H1 (cell line): ENCODE data around the gene DXO. TPM values are rescaled to one million over a fixed set of nuclear protein-coding genes. Genes with fewer than 3 reads are reported as not detected.
"Not testable (repeated sequence)": the region's sequence is repeated elsewhere in the genome, so short reads cannot be mapped to it uniquely, and the experiment has no call there.

Experiments used
- CTCF ChIA-PET: fragments of 300-600 bp; sonication (Branson Sonifier 250); formaldehyde crosslinking; loops from one replicate; lab custom pipeline; 2021; ENCODE audit not compliant: partially characterized antibody; lab: Charles Lee
- POLR2A ChIA-PET: fragments of 300-600 bp; sonication (Branson Sonifier 250); formaldehyde crosslinking; loops from one replicate; lab custom pipeline; 2021; ENCODE audit warnings: inconsistent platforms; ENCODE audit not compliant: partially characterized antibody; lab: Charles Lee
- DNase-seq, 2 experiments: peaks; one replicate each; pipeline versions ENCODE4 v3.0.0 to v3.0.0-alpha.2; 2010 to 2022; ENCODE audit warnings: low spot score in 2 of 2, low read depth in 1 of 2, mixed read lengths in 1 of 2
- FAIRE-seq: peaks from 2 replicates; lab custom pipeline; 2011; peaks lifted over from hg19 to GRCh38; lab: Jason Lieb, UNC
- H2AFZ ChIP-seq: 2 replicates; pipeline ENCODE4 v1.8.1; 2012; ENCODE audit warnings: low read length, inconsistent platforms
- H2AK5ac ChIP-seq: 2 replicates; pipeline ENCODE4 v1.6.1; 2013; ENCODE audit warnings: low read depth, low read length
- H2BK120ac ChIP-seq: replicated peaks from 2 replicates; pipeline ENCODE3; 2013; ENCODE audit warnings: low read depth, low read length, inconsistent platforms
- H2BK12ac ChIP-seq: 2 replicates; pipeline ENCODE4 v1.6.1; 2013; ENCODE audit warnings: low read depth, low read length
- H2BK15ac ChIP-seq: 2 replicates; pipeline ENCODE4 v1.6.1; 2013; ENCODE audit warnings: low read length
- H2BK20ac ChIP-seq: 2 replicates; pipeline ENCODE4 v1.6.1; 2013; ENCODE audit warnings: low read length
- H2BK5ac ChIP-seq: 2 replicates; pipeline ENCODE4 v1.6.1; 2013; ENCODE audit warnings: low read depth, low read length
- H3K14ac ChIP-seq: 2 replicates; pipeline ENCODE4 v1.6.1; 2013; ENCODE audit warnings: inconsistent platforms; ENCODE audit not compliant: insufficient read length
- H3K18ac ChIP-seq: 2 replicates; pipeline ENCODE4 v1.6.1; 2013; ENCODE audit warnings: low read length; ENCODE audit errors: extremely low read depth
- H3K23ac ChIP-seq: 2 replicates; pipeline ENCODE4 v1.6.1; 2013; ENCODE audit warnings: inconsistent platforms; ENCODE audit not compliant: insufficient read length
- H3K23me2 ChIP-seq: 2 replicates; pipeline ENCODE4 v1.6.1; 2013; ENCODE audit warnings: low read depth, low read length
- H3K27ac ChIP-seq: 2 replicates; pipeline ENCODE4 v1.6.1; 2011; ENCODE audit warnings: low read depth, low read length, inconsistent platforms
- H3K27me3 ChIP-seq, 4 experiments: replicated peaks in 1 of 4; 1 replicate in 1 of 4; 2 replicates in 3 of 4; pipeline versions ENCODE4 v1.6.1 to v1.8.1; 2011 to 2013; ENCODE audit warnings: low read length in 3 of 4, mild to moderate bottlenecking in 3 of 4, inconsistent platforms in 2 of 4, mixed read lengths in 2 of 4, moderate library complexity in 1 of 4; ENCODE audit not compliant: control insufficient read depth in 3 of 4, insufficient read depth in 3 of 4; ENCODE audit errors: extremely low read depth in 1 of 4
- H3K36me3 ChIP-seq, 4 experiments: 2 replicates each; pipeline versions ENCODE4 v1.6.1 to v1.8.1; 2011 to 2013; ENCODE audit warnings: mild to moderate bottlenecking in 4 of 4, low read length in 3 of 4, moderate library complexity in 2 of 4, control low read depth in 1 of 4, inconsistent platforms in 1 of 4; ENCODE audit not compliant: insufficient read depth in 4 of 4, control insufficient read depth in 2 of 4
- H3K4ac ChIP-seq: replicated peaks from 2 replicates; pipeline ENCODE3; 2013; ENCODE audit warnings: low read length, low read depth, mixed read lengths, inconsistent platforms; ENCODE audit not compliant: insufficient read length
- H3K4me1 ChIP-seq, 4 experiments: replicated peaks in 1 of 4; 1 replicate in 1 of 4; 2 replicates in 3 of 4; pipeline versions ENCODE4 v1.6.1 to v1.8.1; 2011 to 2013; ENCODE audit warnings: low read length in 3 of 4, inconsistent platforms in 2 of 4, mixed read lengths in 1 of 4; ENCODE audit not compliant: insufficient read depth in 4 of 4, control insufficient read depth in 3 of 4
- H3K4me2 ChIP-seq, 2 experiments: 2 replicates each; pipeline versions ENCODE4 v1.6.1 to v1.8.1; 2011 to 2013; ENCODE audit warnings: low read depth in 2 of 2, low read length in 2 of 2, control low read depth in 1 of 2, inconsistent platforms in 1 of 2, mild to moderate bottlenecking in 1 of 2; ENCODE audit not compliant: insufficient read depth in 1 of 2
- H3K4me3 ChIP-seq, 4 experiments: fragments of 200-600, 300-600 bp in 1 of 4; sonication (generic), shearing (Covaris generic), sonication (Bioruptor Twin) in 1 of 4; 2 replicates each; pipeline versions ENCODE4 v1.5.1 to v1.8.1; 2011 to 2016; ENCODE audit warnings: low read length in 4 of 4, low read depth in 3 of 4, control low read depth in 2 of 4, inconsistent platforms in 2 of 4, mild to moderate bottlenecking in 2 of 4, mixed read lengths in 1 of 4, moderate library complexity in 1 of 4; ENCODE audit not compliant: insufficient read depth in 2 of 4; ENCODE audit errors: extremely low read depth in 1 of 4
- H3K56ac ChIP-seq: replicated peaks from 2 replicates; pipeline ENCODE3; 2013; ENCODE audit warnings: low read depth, mild to moderate bottlenecking, mixed read lengths, low read length, inconsistent platforms; ENCODE audit not compliant: insufficient read length
- H3K79me1 ChIP-seq: 2 replicates; pipeline ENCODE4 v1.6.1; 2013; ENCODE audit warnings: low read depth, low read length, control low read depth
- H3K79me2 ChIP-seq, 2 experiments: 2 replicates each; pipeline versions ENCODE4 v1.6.1 to v1.8.1; 2012 to 2013; ENCODE audit warnings: low read length in 2 of 2, mild to moderate bottlenecking in 2 of 2, inconsistent platforms in 1 of 2; ENCODE audit not compliant: insufficient read depth in 2 of 2, control insufficient read depth in 1 of 2
- H3K9ac ChIP-seq, 4 experiments: replicated peaks in 1 of 4; 1 replicate in 1 of 4; 2 replicates in 3 of 4; pipeline versions ENCODE4 v1.6.1 to v1.8.1; 2011 to 2013; ENCODE audit warnings: low read depth in 3 of 4, low read length in 3 of 4, control low read depth in 2 of 4, mild to moderate bottlenecking in 2 of 4, moderate library complexity in 2 of 4, inconsistent platforms in 1 of 4; ENCODE audit errors: extremely low read depth in 1 of 4
- H3K9me3 ChIP-seq, 2 experiments: 2 replicates each; pipeline versions ENCODE4 v1.6.1 to v1.8.1; 2012 to 2013; ENCODE audit warnings: mild to moderate bottlenecking in 2 of 2, moderate library complexity in 2 of 2, control low read depth in 1 of 2, inconsistent platforms in 1 of 2, low read depth in 1 of 2, low read length in 1 of 2, mixed read lengths in 1 of 2; ENCODE audit not compliant: insufficient read depth in 2 of 2
- H4K20me1 ChIP-seq, 2 experiments: replicated peaks in 1 of 2; 2 replicates each; pipeline versions ENCODE3 to v1.8.1; 2011 to 2013; ENCODE audit warnings: inconsistent platforms in 2 of 2, low read length in 2 of 2, mild to moderate bottlenecking in 1 of 2; ENCODE audit not compliant: insufficient read depth in 2 of 2, control insufficient read depth in 1 of 2
- H4K5ac ChIP-seq: 2 replicates; pipeline ENCODE4 v1.6.1; 2013; ENCODE audit warnings: low read length, low read depth, mixed read lengths, inconsistent platforms; ENCODE audit not compliant: insufficient read length
- H4K8ac ChIP-seq: 2 replicates; pipeline ENCODE4 v1.8.0; 2013; ENCODE audit warnings: mild to moderate bottlenecking, moderate library complexity, low read length, inconsistent platforms; ENCODE audit not compliant: insufficient read depth; ENCODE audit errors: extremely low read depth
- H4K91ac ChIP-seq: replicated peaks from 2 replicates; pipeline ENCODE3; 2013; ENCODE audit warnings: low read length, mixed read lengths, inconsistent platforms; ENCODE audit not compliant: insufficient read length
- SIN3A ChIP-seq, 2 experiments: IDR thresholded peaks in 1 of 2; conservative IDR thresholded peaks in 1 of 2; 2 replicates each; pipeline ENCODE4 v1.6.1; 2011 to 2012; ENCODE audit warnings: low read length in 2 of 2, improper control_type of control experiment in 1 of 2, low read depth in 1 of 2, mild to moderate bottlenecking in 1 of 2
- TEAD4 ChIP-seq: IDR thresholded peaks from 2 replicates; pipeline ENCODE4 v1.6.1; 2012; ENCODE audit warnings: low read depth, low read length, inconsistent platforms, mixed read lengths
- WGBS, 2 experiments: shearing (Covaris generic) in 1 of 2; methylation state at CpG; one replicate each; pipeline versions ENCODE4 v1.1.6 to v1.1.7; 2013 to 2015; ENCODE audit warnings: low lambda C conversion rate in 2 of 2, mixed read lengths in 2 of 2, inconsistent platforms in 1 of 2, low coverage in 1 of 2, missing lambda C conversion rate in 1 of 2; ENCODE audit not compliant: insufficient replicate concordance in 2 of 2, insufficient coverage in 1 of 2, insufficient read length in 1 of 2; ENCODE audit errors: extremely low coverage in 1 of 2, missing lambda C conversion rate in 1 of 2; 5-methylcytosine and 5-hydroxymethylcytosine counted together
- polyA plus RNA-seq, 7 experiments: library from polyadenylated mRNA; depleted of rRNA in 3 of 7; stranded (reverse) in 5 of 7; unstranded in 2 of 7; fragments of >200 nt in 5 of 7; fragments of 200-250 nt in 2 of 7; gene quantifications; 1 replicate in 5 of 7; 2 replicates in 1 of 7; 4 replicates in 1 of 7; pipeline versions ENCODE4 v1.2.1 to v1.2.3, GENCODE V29; 2011 to 2013; ENCODE audit warnings: missing spikeins in 2 of 7, mixed read lengths in 2 of 7
- total RNA-seq: library from RNA; stranded (reverse); fragmentation: NEBNext Ultra II Directional; extraction: Animal tissue kit (Norgen Biotek cat#: 25700); gene quantifications from 2 replicates; pipeline ENCODE4 v1.2.1, GENCODE V29; 2021

DXO gene
- total and polyA plus RNA-seq, 2 of the 8 experiments (the other 6 are each of a cell fraction or from before 2014, with no cell fraction given): 14.7 to 23.9 TPM

GRCh38 chr6:31933537-31933936 lies 38.4 kb downstream of the DXO start (continued):
- TF ChIP-seq SIN3A (conservative IDR thresholded peaks at IDR 0.05 in 1 of 2, IDR thresholded peaks at IDR 0.05 in 1 of 2; ENCODE audit: low read depth in 1 of 2, low read length in 2 of 2): no peak
- TF ChIP-seq TEAD4: no peak

GRCh38 chr6:31932137-31932536 lies 39.8 kb downstream of the DXO start:
- POLR2A ChIA-PET: not testable (repeated sequence)

More at GRCh38 chr6:31932137-31932536, 39.8 kb downstream of the DXO start:
- H3K79me2 ChIP-seq, H2AK5ac ChIP-seq, H2BK12ac ChIP-seq, H4K5ac ChIP-seq, CTCF ChIA-PET, H3K23me2 ChIP-seq, H3K4me3 ChIP-seq, H3K27me3 ChIP-seq, H2BK20ac ChIP-seq, H3K27ac ChIP-seq, H3K9ac ChIP-seq, H2AFZ ChIP-seq, H3K4ac ChIP-seq, FAIRE-seq, H3K56ac ChIP-seq, H3K4me1 ChIP-seq, H2BK5ac ChIP-seq, H2BK120ac ChIP-seq, H4K91ac ChIP-seq, H3K18ac ChIP-seq, H3K23ac ChIP-seq, H3K9me3 ChIP-seq, DNase-seq, H3K4me2 ChIP-seq, H4K20me1 ChIP-seq, H3K14ac ChIP-seq, H4K8ac ChIP-seq, H2BK15ac ChIP-seq, H3K36me3 ChIP-seq, H3K79me1 ChIP-seq: not testable (repeated sequence)
- WGBS, 2 experiments: 95% methylated on average over 10 of the region's 32 CpGs; no CpG with 5 or more reads in 1 of the 2 experiments
